ENCODE data around the gene NCEH1. TPM values are rescaled to one million over a fixed set of nuclear protein-coding genes. Genes with fewer than 3 reads are reported as not detected.
A peak's percentile ranks its signal among the peaks of the same experiment; 100 is the strongest.

Gene NCEH1
- total RNA-seq, 1 experiment from 2014 or later: 73.0 TPM

DNA sequence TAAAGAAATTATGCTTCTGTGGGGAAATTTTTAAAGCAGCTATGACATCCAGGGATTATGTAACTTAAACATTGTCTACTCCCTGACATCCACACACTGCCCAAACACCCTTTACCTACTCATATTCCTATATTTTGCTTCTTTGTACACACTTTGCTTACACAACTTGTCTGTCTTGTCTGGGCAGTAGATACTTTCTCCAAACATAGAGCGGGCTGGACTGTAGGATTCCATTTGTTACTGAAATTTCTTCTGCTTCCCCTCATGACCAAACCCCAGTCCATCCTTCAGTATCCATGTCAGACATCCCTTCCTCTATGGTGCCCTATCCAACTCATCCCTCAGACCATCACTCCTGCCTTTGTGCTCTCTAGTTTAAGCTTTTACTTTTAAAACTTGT, 19.9 kb downstream of the NCEH1 start:
- in situ Hi-C loops (cut with HindIII; ENCODE audit: low pct_unique_long_range_greater_than_20kb, low sequenced_read_pairs) (no loop called here), intact Hi-C loops (cut with micrococcal nuclease; ENCODE audit: unreplicated experiment) (no loop called here)
- Histone ChIP-seq H3K36me3 (ENCODE audit: control insufficient read depth, insufficient read depth, low read length) (no peaks in the 10 kb centered on the region), H3K27ac (ENCODE audit: low read length) (no peak overlapping the region), H3K4me1 (ENCODE audit: control insufficient read depth, insufficient read depth, low read length) (peaks cover 27% of the 10 kb centered on the region), H3K9me3 (ENCODE audit: control insufficient read depth, insufficient read depth, low read depth, low read length) (no peaks in the 10 kb centered on the region), H3K4me3 (ENCODE audit: low read depth in 2 of 2, low read length in 2 of 2) (no peak overlapping the region), H3K27me3 (ENCODE audit: control insufficient read depth, insufficient read depth, low read length) (no peaks in the 10 kb centered on the region)
- BruUV-seq (replicated peaks): no TSS peak
- DNase-seq (ENCODE audit: low read depth, low spot score): no peak
- no peak for ATAC-seq
- ChIA-PET POLR2A (no interaction called here), CTCF (no interaction called here)
- TF ChIP-seq, protein P1, sequence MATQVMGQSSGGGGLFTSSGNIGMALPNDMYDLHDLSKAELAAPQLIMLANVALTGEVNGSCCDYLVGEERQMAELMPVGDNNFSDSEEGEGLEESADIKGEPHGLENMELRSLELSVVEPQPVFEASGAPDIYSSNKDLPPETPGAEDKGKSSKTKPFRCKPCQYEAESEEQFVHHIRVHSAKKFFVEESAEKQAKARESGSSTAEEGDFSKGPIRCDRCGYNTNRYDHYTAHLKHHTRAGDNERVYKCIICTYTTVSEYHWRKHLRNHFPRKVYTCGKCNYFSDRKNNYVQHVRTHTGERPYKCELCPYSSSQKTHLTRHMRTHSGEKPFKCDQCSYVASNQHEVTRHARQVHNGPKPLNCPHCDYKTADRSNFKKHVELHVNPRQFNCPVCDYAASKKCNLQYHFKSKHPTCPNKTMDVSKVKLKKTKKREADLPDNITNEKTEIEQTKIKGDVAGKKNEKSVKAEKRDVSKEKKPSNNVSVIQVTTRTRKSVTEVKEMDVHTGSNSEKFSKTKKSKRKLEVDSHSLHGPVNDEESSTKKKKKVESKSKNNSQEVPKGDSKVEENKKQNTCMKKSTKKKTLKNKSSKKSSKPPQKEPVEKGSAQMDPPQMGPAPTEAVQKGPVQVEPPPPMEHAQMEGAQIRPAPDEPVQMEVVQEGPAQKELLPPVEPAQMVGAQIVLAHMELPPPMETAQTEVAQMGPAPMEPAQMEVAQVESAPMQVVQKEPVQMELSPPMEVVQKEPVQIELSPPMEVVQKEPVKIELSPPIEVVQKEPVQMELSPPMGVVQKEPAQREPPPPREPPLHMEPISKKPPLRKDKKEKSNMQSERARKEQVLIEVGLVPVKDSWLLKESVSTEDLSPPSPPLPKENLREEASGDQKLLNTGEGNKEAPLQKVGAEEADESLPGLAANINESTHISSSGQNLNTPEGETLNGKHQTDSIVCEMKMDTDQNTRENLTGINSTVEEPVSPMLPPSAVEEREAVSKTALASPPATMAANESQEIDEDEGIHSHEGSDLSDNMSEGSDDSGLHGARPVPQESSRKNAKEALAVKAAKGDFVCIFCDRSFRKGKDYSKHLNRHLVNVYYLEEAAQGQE (IDR thresholded peaks at IDR 0.05; ENCODE audit: insufficient read depth in 1 of 2, low read depth in 2 of 2, low read length in 1 of 2): no peak
- no peak for TF ChIP-seq SIN3A (IDR thresholded peaks at IDR 0.05; ENCODE audit: borderline replicate concordance, insufficient read depth, low read depth, low read length)
- no peak for TF ChIP-seq TCF7L2 (IDR thresholded peaks at IDR 0.05; ENCODE audit: low read depth, low read length)
- no peak for TF ChIP-seq POLR2AphosphoS5 (IDR thresholded peaks at IDR 0.05; ENCODE audit: low read depth, low read length)
- TF ChIP-seq, protein P2, sequence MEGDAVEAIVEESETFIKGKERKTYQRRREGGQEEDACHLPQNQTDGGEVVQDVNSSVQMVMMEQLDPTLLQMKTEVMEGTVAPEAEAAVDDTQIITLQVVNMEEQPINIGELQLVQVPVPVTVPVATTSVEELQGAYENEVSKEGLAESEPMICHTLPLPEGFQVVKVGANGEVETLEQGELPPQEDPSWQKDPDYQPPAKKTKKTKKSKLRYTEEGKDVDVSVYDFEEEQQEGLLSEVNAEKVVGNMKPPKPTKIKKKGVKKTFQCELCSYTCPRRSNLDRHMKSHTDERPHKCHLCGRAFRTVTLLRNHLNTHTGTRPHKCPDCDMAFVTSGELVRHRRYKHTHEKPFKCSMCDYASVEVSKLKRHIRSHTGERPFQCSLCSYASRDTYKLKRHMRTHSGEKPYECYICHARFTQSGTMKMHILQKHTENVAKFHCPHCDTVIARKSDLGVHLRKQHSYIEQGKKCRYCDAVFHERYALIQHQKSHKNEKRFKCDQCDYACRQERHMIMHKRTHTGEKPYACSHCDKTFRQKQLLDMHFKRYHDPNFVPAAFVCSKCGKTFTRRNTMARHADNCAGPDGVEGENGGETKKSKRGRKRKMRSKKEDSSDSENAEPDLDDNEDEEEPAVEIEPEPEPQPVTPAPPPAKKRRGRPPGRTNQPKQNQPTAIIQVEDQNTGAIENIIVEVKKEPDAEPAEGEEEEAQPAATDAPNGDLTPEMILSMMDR (IDR thresholded peaks at IDR 0.05): no peak

DNA sequence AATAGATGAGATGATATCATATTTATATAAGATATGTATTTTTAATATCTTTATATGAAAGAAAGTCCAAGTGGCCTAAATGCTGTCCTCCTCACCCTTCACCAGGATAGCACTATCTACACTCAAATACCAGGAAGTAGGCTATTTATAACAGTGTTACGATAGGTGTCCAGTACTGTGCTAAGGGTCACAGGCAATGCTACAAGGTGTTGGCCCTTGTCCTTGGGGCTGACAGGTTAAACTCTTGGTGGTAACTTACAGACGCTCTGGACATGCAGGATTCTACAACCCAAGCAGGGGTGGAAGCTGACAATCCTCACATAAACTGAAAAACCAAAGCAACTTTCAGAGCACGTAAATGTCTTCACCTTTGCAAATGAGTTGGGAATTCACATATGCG, 22.3 kb downstream of the NCEH1 start:
- POLR2A ChIA-PET: no interaction called here
- CTCF ChIA-PET: interaction anchor here (1.0 kb wide), 1 partner anchor 15 kb away, joined by 7 read pairs; no protein-coding TSS in a partner anchor
- DNase-seq (ENCODE audit: low read depth, low spot score): no peak
- TF ChIP-seq, protein P1 (IDR thresholded peaks at IDR 0.05; ENCODE audit: insufficient read depth in 1 of 2, low read depth in 2 of 2, low read length in 1 of 2): no peak
- TF ChIP-seq, protein P2 (IDR thresholded peaks at IDR 0.05): no peak
- no peak for TF ChIP-seq TCF7L2 (IDR thresholded peaks at IDR 0.05; ENCODE audit: low read depth, low read length)
- TF ChIP-seq POLR2AphosphoS5 (IDR thresholded peaks at IDR 0.05; ENCODE audit: low read depth, low read length): no peak
- no peak for TF ChIP-seq SIN3A (IDR thresholded peaks at IDR 0.05; ENCODE audit: borderline replicate concordance, insufficient read depth, low read depth, low read length)
- H3K4me1 ChIP-seq (ENCODE audit: control insufficient read depth, insufficient read depth, low read length): peaks cover 27% of the 10 kb centered on the region
- in situ Hi-C loops (cut with HindIII; ENCODE audit: low pct_unique_long_range_greater_than_20kb, low sequenced_read_pairs): no loop called here
- no peaks in the 10 kb centered on the region for H3K27me3 ChIP-seq (ENCODE audit: control insufficient read depth, insufficient read depth, low read length)
- no peaks in the 10 kb centered on the region for H3K36me3 ChIP-seq (ENCODE audit: control insufficient read depth, insufficient read depth, low read length)
- no TSS peak for BruUV-seq (replicated peaks)
- peak; percentile 63; the same call in 1 of the 2 replicates for ATAC-seq
- H3K9me3 ChIP-seq (ENCODE audit: control insufficient read depth, insufficient read depth, low read depth, low read length): no peaks in the 10 kb centered on the region
- H3K27ac ChIP-seq (ENCODE audit: low read length): peak overlapping the region; percentile 52; the same call in 1 of the 2 replicates
- no peak overlapping the region for H3K4me3 ChIP-seq (ENCODE audit: low read depth in 2 of 2, low read length in 2 of 2)
- intact Hi-C loops (cut with micrococcal nuclease; ENCODE audit: unreplicated experiment): no loop called here
